Common myeloid progenitor, CD34-positive (primary cell): ENCODE measurements around the gene NABP2.

ENCODE experiments used
- CTCF ChIA-PET: fragments of 350-600 bp; sonication (Branson Sonifier 250); formaldehyde crosslinking; loops from one replicate; lab custom pipeline; 2021; ENCODE audit warnings: antibody characterized with exemption; lab: Charles Lee
- POLR2A ChIA-PET: fragments of 350-600 bp; sonication (Branson Sonifier 250); formaldehyde crosslinking; loops from one replicate; lab custom pipeline; 2021; ENCODE audit warnings: antibody characterized with exemption; lab: Charles Lee
- DNase-seq, 3 donors: peaks; one replicate each; pipeline versions ENCODE4 v3.0.0 to v3.0.0-alpha.2; 2013
- H3K27ac ChIP-seq, 2 experiments: 1 replicate in 1 of 2; 2 replicates in 1 of 2; pipeline ENCODE4 v1.7.0; 2013; ENCODE audit warnings: inconsistent platforms in 2 of 2, low read length in 2 of 2, mild to moderate bottlenecking in 2 of 2, low read depth in 1 of 2, moderate library complexity in 1 of 2; ENCODE audit not compliant: severe bottlenecking in 2 of 2, insufficient read depth in 1 of 2, poor library complexity in 1 of 2
- H3K27me3 ChIP-seq, 5 experiments: replicated peaks in 2 of 5; 1 replicate in 3 of 5; 2 replicates in 2 of 5; pipeline versions ENCODE4 v1.6.1 to v1.7.0; 2013; ENCODE audit warnings: low read length in 4 of 5, mild to moderate bottlenecking in 2 of 5, moderate library complexity in 2 of 5, inconsistent platforms in 1 of 5; ENCODE audit not compliant: insufficient read depth in 5 of 5, control insufficient read depth in 4 of 5
- H3K36me3 ChIP-seq, 4 experiments: 1 replicate in 2 of 4; 2 replicates in 2 of 4; pipeline versions ENCODE4 v1.6.1 to v1.7.0; 2013; ENCODE audit warnings: low read length in 3 of 4, control low read depth in 1 of 4, mild to moderate bottlenecking in 1 of 4; ENCODE audit not compliant: control insufficient read depth in 4 of 4, insufficient read depth in 4 of 4
- H3K4me1 ChIP-seq, 4 experiments: 1 replicate in 3 of 4; 2 replicates in 1 of 4; pipeline versions ENCODE4 v1.6.1 to v1.7.1; 2013; ENCODE audit warnings: low read length in 3 of 4, mild to moderate bottlenecking in 3 of 4, control low read depth in 1 of 4, inconsistent platforms in 1 of 4, moderate library complexity in 1 of 4; ENCODE audit not compliant: control insufficient read depth in 4 of 4, insufficient read depth in 4 of 4; ENCODE audit errors: control extremely low read depth in 1 of 4
- H3K4me3 ChIP-seq, 7 experiments: 1 replicate in 4 of 7; 2 replicates in 3 of 7; pipeline versions ENCODE4 v1.5.1 to v1.7.0; 2013; ENCODE audit warnings: mild to moderate bottlenecking in 7 of 7, low read length in 6 of 7, moderate library complexity in 6 of 7, inconsistent platforms in 2 of 7, low read depth in 2 of 7, control low read depth in 1 of 7; ENCODE audit not compliant: insufficient read depth in 4 of 7, control insufficient read depth in 1 of 7; ENCODE audit errors: extremely low read depth in 1 of 7
- H3K9me3 ChIP-seq, 5 experiments: 1 replicate in 4 of 5; 2 replicates in 1 of 5; pipeline versions ENCODE4 v1.6.1 to v1.7.1; 2013; ENCODE audit warnings: low read length in 4 of 5, mild to moderate bottlenecking in 2 of 5, inconsistent platforms in 1 of 5, low read depth in 1 of 5, moderate library complexity in 1 of 5; ENCODE audit not compliant: control insufficient read depth in 4 of 5, insufficient read depth in 2 of 5; ENCODE audit errors: control extremely low read depth in 1 of 5
- WGBS: methylation state at CpG from one replicate; pipeline ENCODE4 v1.1.5; 2013; ENCODE audit not compliant: insufficient coverage; 5-methylcytosine and 5-hydroxymethylcytosine counted together

The NABP2 gene

DNA sequence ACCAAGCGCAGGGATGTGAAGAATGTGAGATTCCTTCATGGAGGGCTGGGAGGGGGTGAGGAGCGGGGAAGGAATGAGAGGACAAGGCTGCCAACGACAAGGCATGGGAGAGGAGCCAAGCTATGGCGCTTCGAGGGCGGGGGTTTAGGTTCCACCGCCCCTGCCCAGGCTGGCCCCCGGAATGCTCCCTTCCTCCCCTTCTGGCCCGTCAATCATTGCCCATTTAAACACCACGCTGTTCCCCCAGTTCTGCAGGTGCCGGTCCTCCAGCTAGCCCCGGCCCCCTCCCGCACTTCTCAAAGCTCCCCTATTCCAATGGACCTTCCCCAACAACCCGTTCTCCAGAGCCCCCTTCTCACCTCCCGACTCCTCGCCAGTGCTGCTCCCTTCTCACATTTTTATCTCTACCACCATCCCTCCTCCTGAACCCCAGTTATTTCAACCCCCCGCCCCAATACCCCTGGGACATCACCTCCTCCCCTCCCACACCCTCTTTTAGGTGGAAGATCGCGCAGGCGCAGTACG lies 2.8 kb upstream of the NABP2 start:
- Histone ChIP-seq H3K4me1 (peaks cover 9 to 49% (median 42%) of the 10 kb centered on the region in 4 experiments), H3K27ac (peak overlapping the region; percentile 98 to 99), H3K27me3 (no peaks in the 10 kb centered on the region), H3K4me3 (peak overlapping the region; percentile 73 to 99 (median 94)), H3K9me3 (no peaks in the 10 kb centered on the region), H3K36me3 (peaks cover 2 to 6% (median 4%) of the 10 kb centered on the region in 4 experiments)
- CTCF ChIA-PET = interaction anchor here (0.7 to 4.3 kb wide), 13 partner anchors 12 to 175 kb away, joined by 3 to 103 read pairs (median 5); partner anchors contain the start of genes ANKRD52, ESYT1, SMARCC2 and ZC3H10
- POLR2A ChIA-PET = interaction anchor here (0.9 to 2.9 kb wide), 9 partner anchors 13 to 116 kb away, joined by 3 to 21 read pairs (median 5); partner anchors contain the start of genes ANKRD52, ESYT1, MYL6B and PA2G4
- WGBS = 1% methylated on average over 13 of the region's 21 CpGs
- peak in 2 of 3 donors; percentile 20 to 33 for DNase-seq

DNA sequence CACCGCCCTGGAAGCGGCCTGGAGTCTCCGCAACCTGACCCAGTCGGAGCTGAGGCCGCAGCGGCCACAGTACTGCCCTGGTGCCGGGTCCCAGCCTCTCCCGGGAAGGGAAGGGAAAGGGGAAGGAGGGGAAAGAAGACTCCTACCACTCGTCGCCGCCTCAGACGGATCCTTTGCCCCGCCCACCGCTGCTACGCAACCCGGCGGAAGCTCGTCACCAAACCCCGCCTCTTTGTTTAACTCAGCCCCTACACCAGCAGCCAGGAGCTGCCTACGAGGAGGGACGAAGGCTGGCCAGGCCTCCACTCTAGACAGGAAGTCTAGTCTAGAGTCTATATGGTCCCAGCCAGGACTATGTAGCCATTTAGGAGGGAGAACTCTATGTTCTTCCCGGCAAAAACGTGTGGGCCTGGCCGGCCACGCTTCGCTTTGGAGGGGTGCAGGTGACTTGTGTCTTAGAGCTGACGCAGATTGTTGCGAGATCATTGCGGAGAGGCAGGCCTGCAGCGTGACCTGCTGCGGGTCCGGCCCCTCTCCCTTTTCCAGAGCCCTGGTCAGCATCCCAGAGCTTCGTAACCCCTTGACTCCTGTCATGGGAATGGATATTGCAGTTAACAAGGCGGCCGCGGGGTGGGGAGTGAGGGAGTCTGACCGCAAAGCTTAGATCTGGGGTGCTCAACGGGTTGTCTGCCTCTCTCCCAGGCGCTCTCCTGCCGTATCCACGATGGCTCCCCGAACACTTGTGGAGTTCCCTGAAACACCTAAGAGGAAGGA lies 2.2 kb upstream of the NABP2 start, which contains the start of gene RNF41:
Gene RNF41, minus strand, starts transcription at position 166 of the 774 bp plus-strand sequence. CDS start 7,875 bp downstream, outside the sequence.
- peaks cover 9 to 49% (median 42%) of the 10 kb centered on the region in 4 experiments for H3K4me1 ChIP-seq
- ChIA-PET CTCF (interaction anchor here (0.7 to 4.3 kb wide), 20 partner anchors 8 to 242 kb away, joined by 3 to 103 read pairs (median 4); partner anchors contain the start of genes ANKRD52, ESYT1, SMARCC2 and ZC3H10), POLR2A (interaction anchor here (0.5 to 2.9 kb wide), 17 partner anchors 14 to 411 kb away, joined by 3 to 21 read pairs (median 4); partner anchors contain the start of genes ANKRD52, ESYT1, MYL6B and PA2G4)
- peak within 1 kb of the TSS; percentile 98 to 99 for H3K27ac ChIP-seq
- peak within 1 kb of the TSS; percentile 73 to 99 (median 94) for H3K4me3 ChIP-seq
- no peaks in the 10 kb centered on the region for H3K9me3 ChIP-seq
- H3K36me3 ChIP-seq = peaks cover 0 to 4% (median 2%) of the 10 kb centered on the region in 4 experiments
- no peaks in the 10 kb centered on the region for H3K27me3 ChIP-seq
- 0% methylated on average over 20 of the region's 42 CpGs for WGBS
- DNase-seq = peak; percentile 91 to 95 (median 94)

DNA sequence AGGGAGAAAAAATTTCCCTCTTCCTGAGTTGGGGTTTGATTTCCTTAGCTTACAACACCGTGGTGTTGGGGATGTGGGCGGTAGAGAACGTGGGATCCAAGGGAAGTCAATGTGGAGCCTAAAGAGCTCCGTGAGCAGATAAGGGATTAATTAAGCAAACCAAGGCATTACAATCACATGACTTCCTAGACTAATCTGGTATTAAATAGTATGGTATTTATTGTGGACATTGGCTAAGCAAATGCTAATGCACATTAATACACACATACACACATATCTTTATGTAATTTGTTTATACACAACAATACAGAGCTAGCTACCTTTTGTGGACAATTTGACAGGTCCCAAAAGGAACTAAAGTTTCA lies 1.6 kb upstream of the NABP2 start:
- ChIA-PET CTCF (interaction anchor here (0.9 to 4.3 kb wide), 15 partner anchors 9 to 241 kb away, joined by 3 to 103 read pairs (median 5); partner anchors contain the start of genes ANKRD52, ESYT1, SMARCC2 and ZC3H10), POLR2A (interaction anchor here (0.8 to 2.9 kb wide), 9 partner anchors 15 to 112 kb away, joined by 4 to 21 read pairs (median 4); partner anchors contain the start of genes ESYT1, MYL6B, SMARCC2 and ZC3H10)
- no peaks in the 10 kb centered on the region for H3K27me3 ChIP-seq
- no peak for DNase-seq
- H3K27ac ChIP-seq = peak overlapping the region; percentile 98 to 99
- peak overlapping the region; percentile 73 to 99 (median 94) for H3K4me3 ChIP-seq
- WGBS = no CpG with 5 or more reads among the region's 4 CpGs
- H3K36me3 ChIP-seq = peaks cover 0 to 7% (median 3%) of the 10 kb centered on the region in 4 experiments
- peaks cover 9 to 49% (median 42%) of the 10 kb centered on the region in 4 experiments for H3K4me1 ChIP-seq
- H3K9me3 ChIP-seq = no peaks in the 10 kb centered on the region

DNA sequence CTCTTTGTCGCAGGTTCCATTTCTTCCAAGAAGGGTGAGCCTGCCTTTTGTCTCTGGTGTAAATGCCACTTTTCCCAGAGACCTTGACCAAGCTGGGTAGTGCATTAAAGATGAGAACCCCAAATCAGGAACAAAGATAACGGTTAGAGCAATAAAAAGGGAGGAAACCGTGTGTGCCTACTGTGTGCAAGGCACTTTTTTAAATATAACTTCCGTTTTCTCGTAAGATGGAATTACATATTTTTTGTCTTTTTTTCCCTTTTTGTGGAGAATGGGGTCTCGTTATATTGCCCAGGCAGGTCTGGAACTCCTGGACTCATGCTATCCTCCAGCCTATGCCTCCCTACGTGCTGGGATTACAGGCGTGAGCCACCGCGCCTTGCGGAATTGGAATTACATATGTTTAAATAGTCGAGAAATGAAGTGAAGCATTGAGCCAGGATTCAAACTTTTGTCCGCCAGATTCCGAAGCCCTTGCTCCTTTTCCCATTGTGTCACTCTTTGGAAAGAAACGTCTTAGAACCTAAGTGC lies 506 bp upstream of the NABP2 start:
- H3K4me1 ChIP-seq = peaks cover 9 to 49% (median 42%) of the 10 kb centered on the region in 4 experiments
- no peaks in the 10 kb centered on the region for H3K27me3 ChIP-seq
- CTCF ChIA-PET = interaction anchor here (0.6 to 4.3 kb wide), 7 partner anchors 13 to 240 kb away, joined by 3 to 103 read pairs (median 24); partner anchors contain the start of genes ANKRD52, SMARCC2 and ZC3H10
- peaks cover 0 to 7% (median 4%) of the 10 kb centered on the region in 4 experiments for H3K36me3 ChIP-seq
- no peaks in the 10 kb centered on the region for H3K9me3 ChIP-seq
- POLR2A ChIA-PET = interaction anchor here (0.6 to 1.2 kb wide), 2 partner anchors 21 to 35 kb away, joined by 3 to 4 read pairs; partner anchors contain the start of gene SMARCC2
- H3K4me3 ChIP-seq = peak overlapping the region in 6 of 7 experiments; percentile 52 to 89 (median 85)
- WGBS = 17% methylated on average over 9 of the region's 15 CpGs
- peak overlapping the region in 1 of 2 experiments; percentile 69 for H3K27ac ChIP-seq
- DNase-seq = peak in 1 of 3 donors; percentile 6

DNA sequence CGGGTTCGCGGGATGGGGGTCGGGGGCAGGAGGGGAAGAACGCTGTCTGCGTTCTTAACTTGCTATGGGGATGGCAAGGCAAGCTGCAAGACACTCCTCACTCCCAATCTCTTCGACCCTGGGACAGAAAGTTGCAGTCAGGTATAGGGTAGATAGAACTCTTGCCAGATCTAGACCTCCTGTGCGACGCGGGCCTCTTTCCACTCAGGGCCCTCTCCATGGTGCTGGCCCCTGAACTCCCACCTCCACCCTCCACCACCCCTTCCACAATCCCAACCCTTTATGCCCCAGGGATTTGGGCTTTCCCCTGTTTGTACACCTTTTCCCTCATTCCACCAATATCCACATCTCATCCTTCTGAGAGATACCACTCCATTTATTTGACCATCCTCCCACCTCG lies 812 bp downstream of the NABP2 start:
- ChIA-PET POLR2A (no interaction called here), CTCF (interaction anchor here (0.7 to 4.6 kb wide), 4 partner anchors 18 to 107 kb away, joined by 3 to 39 read pairs (median 3); partner anchors contain the start of gene ZC3H10)
- DNase-seq = peak in 1 of 3 donors; percentile 11
- WGBS = 87% methylated on average over 8 of the region's 11 CpGs
- Histone ChIP-seq H3K4me1 (peaks cover 9 to 44% (median 39%) of the 10 kb centered on the region in 4 experiments), H3K27ac (peak overlapping the region in 1 of 2 experiments; percentile 83), H3K9me3 (no peaks in the 10 kb centered on the region), H3K36me3 (peaks cover 0 to 9% (median 6%) of the 10 kb centered on the region in 4 experiments), H3K4me3 (peak overlapping the region in 6 of 7 experiments; percentile 75 to 89 (median 85)), H3K27me3 (no peaks in the 10 kb centered on the region)

DNA sequence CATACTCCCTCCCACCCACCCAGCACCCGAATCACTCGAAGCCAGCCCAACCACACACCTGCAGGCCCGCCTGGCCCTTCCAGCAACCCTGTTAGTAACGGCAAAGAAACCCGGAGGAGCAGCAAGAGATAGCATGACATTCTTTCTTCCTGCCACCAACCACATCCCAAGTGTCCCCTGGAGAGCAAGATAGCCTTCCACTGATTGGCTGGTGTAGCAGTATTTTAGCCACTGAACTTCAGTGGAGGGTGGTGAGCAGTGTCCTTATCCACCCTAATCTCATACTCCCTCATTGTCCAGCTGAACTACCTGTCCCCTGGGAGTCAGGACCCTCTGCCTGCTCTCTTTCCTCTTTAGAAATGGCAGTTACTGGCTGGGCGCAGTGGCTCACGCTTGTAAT lies 4.9 kb downstream of the NABP2 start:
- peaks cover 0 to 11% (median 7%) of the 10 kb centered on the region in 4 experiments for H3K4me1 ChIP-seq
- H3K36me3 ChIP-seq = peaks cover 0 to 9% (median 7%) of the 10 kb centered on the region in 4 experiments
- no peak overlapping the region for H3K27ac ChIP-seq
- WGBS = 98% methylated on average over 4 of the region's 7 CpGs
- ChIA-PET POLR2A (no interaction called here), CTCF (interaction anchor here (4.6 kb wide), 1 partner anchor 22 kb away, joined by 39 read pairs; no protein-coding TSS in a partner anchor)
- no peaks in the 10 kb centered on the region for H3K9me3 ChIP-seq
- DNase-seq = no peak
- H3K4me3 ChIP-seq = no peak overlapping the region
- no peaks in the 10 kb centered on the region for H3K27me3 ChIP-seq
